Mucosa of descending colon (tissue), 3 donors: ENCODE measurements around the gene TSEN2. TPM values are rescaled to one million over a fixed set of nuclear protein-coding genes. Genes with fewer than 3 reads are reported as not detected.
"Not testable (repeated sequence)": the region's sequence is repeated elsewhere in the genome, so short reads cannot be mapped to it uniquely, and the experiment has no call there.

Experiments used
- ATAC-seq: fragments of 200-7000 bp; cut with Tn5 transposase; one replicate; pipeline ENCODE4 v1.9.1; 2020; ENCODE audit warnings: mild to moderate bottlenecking, moderate library complexity
- DNase-seq, 3 donors: peaks; one replicate each; pipeline ENCODE4 v3.0.0-alpha.2; 2020
- H3K36me3 ChIP-seq: fragments of 200-600 bp; one replicate; pipeline ENCODE4 v1.8.0; 2021; ENCODE audit warnings: low read depth, mild to moderate bottlenecking
- H3K4me1 ChIP-seq: fragments of 200-600 bp; one replicate; pipeline ENCODE4 v1.8.0; 2021; ENCODE audit warnings: low read depth, mild to moderate bottlenecking
- H3K4me3 ChIP-seq: fragments of 200-600 bp; one replicate; pipeline ENCODE4 v1.8.0; 2021; ENCODE audit warnings: mild to moderate bottlenecking
- H3K9me3 ChIP-seq: fragments of 200-600 bp; one replicate; pipeline ENCODE4 v1.8.0; 2021; ENCODE audit warnings: mild to moderate bottlenecking
- intact Hi-C, 2 donors: fragments of 100-400 bp; cut with DNase I in 1 of 2; cut with micrococcal nuclease in 1 of 2; formaldehyde crosslinking; loops; one replicate each; pipeline versions ENCODE4 v1.11.0 to v1.11.1; 2022; cut with DNase I, micrococcal nuclease
- total RNA-seq, 3 donors: library from RNA; stranded (reverse); fragmentation: NEBNext Ultra II Directional in 2 of 3; extraction: Animal tissue kit (Norgen Biotek cat#: 25700) in 2 of 3; gene quantifications; one replicate each; pipeline versions ENCODE4 v1.2.1 to v1.2.4, GENCODE V29; 2021 to 2023
- TF ChIP-seq, protein P1 (sequence below): fragments of 200-600 bp; IDR thresholded peaks from one replicate; pipeline ENCODE4 v1.8.0; 2022; ENCODE audit warnings: antibody characterized with exemption, mild to moderate bottlenecking
- donor health status: DM: no; HTN: no; CAD: no; lungs with moderate emphysema.
- donor health status: DM: no; HTN: no; CAD: no.
- donor health status: DM: no; HTN: yes; CAD: no.

The TSEN2 gene
- total RNA-seq, 3 donors from 2014 or later = 18.2 to 29.7 (median 28.8) TPM

DNA sequence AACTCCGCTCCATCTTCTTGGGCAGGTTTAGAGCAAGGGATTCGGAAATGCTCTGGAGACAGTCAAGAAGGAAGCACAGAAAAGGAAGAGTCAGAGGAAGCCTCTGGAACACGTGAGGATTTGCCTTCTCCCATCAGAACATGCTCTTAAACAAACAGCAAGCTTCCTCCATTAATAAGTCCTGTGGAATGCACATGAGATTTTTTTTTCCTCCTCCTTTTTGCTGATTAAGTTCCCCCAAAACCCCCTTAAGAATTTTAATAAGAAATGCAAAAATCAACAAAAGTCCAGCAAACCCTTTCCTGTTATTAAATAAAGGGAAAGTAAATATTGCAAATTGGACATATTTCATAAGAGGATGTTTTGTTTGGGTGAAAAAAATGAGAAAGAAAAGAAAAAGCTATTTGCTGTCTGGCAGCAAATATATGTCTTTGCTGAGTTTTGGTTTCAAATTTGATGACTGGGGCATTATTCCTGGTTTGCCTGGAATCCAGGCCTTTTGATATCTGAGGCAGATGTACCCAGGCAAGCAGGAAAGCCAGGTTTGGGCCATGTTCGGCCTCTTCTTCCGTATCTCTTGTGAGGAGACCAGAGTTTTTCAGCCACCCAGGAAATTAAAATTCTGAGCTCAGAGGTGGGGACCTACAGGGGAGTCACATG lies 7.9 kb upstream of the TSEN2 start:
- Histone ChIP-seq H3K9me3 (no peaks in the 10 kb centered on the region), H3K4me3 (no peak overlapping the region), H3K36me3 (no peaks in the 10 kb centered on the region), H3K4me1 (peaks cover 14% of the 10 kb centered on the region)
- intact Hi-C loops = no loop called here
- no peak for DNase-seq
- ATAC-seq = no peak
- TF ChIP-seq, protein P1, sequence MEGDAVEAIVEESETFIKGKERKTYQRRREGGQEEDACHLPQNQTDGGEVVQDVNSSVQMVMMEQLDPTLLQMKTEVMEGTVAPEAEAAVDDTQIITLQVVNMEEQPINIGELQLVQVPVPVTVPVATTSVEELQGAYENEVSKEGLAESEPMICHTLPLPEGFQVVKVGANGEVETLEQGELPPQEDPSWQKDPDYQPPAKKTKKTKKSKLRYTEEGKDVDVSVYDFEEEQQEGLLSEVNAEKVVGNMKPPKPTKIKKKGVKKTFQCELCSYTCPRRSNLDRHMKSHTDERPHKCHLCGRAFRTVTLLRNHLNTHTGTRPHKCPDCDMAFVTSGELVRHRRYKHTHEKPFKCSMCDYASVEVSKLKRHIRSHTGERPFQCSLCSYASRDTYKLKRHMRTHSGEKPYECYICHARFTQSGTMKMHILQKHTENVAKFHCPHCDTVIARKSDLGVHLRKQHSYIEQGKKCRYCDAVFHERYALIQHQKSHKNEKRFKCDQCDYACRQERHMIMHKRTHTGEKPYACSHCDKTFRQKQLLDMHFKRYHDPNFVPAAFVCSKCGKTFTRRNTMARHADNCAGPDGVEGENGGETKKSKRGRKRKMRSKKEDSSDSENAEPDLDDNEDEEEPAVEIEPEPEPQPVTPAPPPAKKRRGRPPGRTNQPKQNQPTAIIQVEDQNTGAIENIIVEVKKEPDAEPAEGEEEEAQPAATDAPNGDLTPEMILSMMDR = no peak

- H3K4me1 ChIP-seq = peaks cover 14% of the 10 kb centered on the region
- TF ChIP-seq, protein P1 = no peak
- no peaks in the 10 kb centered on the region for H3K9me3 ChIP-seq
- H3K4me3 ChIP-seq = no peak overlapping the region
- no peaks in the 10 kb centered on the region for H3K36me3 ChIP-seq
- ATAC-seq (no peak), DNase-seq (peak; percentile 63 to 69 (median 68))
- intact Hi-C loops = no loop called here
Measured at GRCh38 chr3:12477256-12477655, 7.0 kb upstream of the TSEN2 start.

- intact Hi-C loops = loop anchor here in 1 of 2 donors (2.0 kb wide), 1 partner anchor 344 kb away; no protein-coding TSS in a partner anchor
- ATAC-seq (no peak), DNase-seq (no peak)
- H3K9me3 ChIP-seq = no peaks in the 10 kb centered on the region
- no peak overlapping the region for H3K4me3 ChIP-seq
- TF ChIP-seq, protein P1 = no peak
- peaks cover 15% of the 10 kb centered on the region for H3K4me1 ChIP-seq
- no peaks in the 10 kb centered on the region for H3K36me3 ChIP-seq
Measured at GRCh38 chr3:12478326-12478725, 6.0 kb upstream of the TSEN2 start.

GRCh38 chr3:12479198-12479597 lies 5.1 kb upstream of the TSEN2 start:
- intact Hi-C loops = loop anchor here in 1 of 2 donors (2.0 kb wide), 1 partner anchor 344 kb away; no protein-coding TSS in a partner anchor
- DNase-seq = peak in 1 of 3 donors; percentile 24
- not testable (repeated sequence) for H3K9me3 ChIP-seq, H3K4me3 ChIP-seq, ATAC-seq, H3K36me3 ChIP-seq
- peaks cover 20% of the 10 kb centered on the region for H3K4me1 ChIP-seq

- no peaks in the 10 kb centered on the region for H3K9me3 ChIP-seq
- H3K4me1 ChIP-seq = peaks cover 20% of the 10 kb centered on the region
- DNase-seq = peak; percentile 84 to 88 (median 85)
- no peak overlapping the region for H3K4me3 ChIP-seq
- peak; percentile 69 for ATAC-seq
- TF ChIP-seq, protein P1 = peak; percentile 60
- no peaks in the 10 kb centered on the region for H3K36me3 ChIP-seq
- intact Hi-C loops = loop anchor here (2.0 to 10.0 kb wide), 4 partner anchors 65 to 345 kb away; partner anchors contain the start of genes MKRN2OS (in 1 of the 2) and PPARG (in 1 of the 2)
Measured at GRCh38 chr3:12479919-12480427, 4.3 kb upstream of the TSEN2 start.

GRCh38 chr3:12483410-12483809 lies 870 bp upstream of the TSEN2 start:
- Histone ChIP-seq H3K36me3 (no peaks in the 10 kb centered on the region), H3K9me3 (no peaks in the 10 kb centered on the region), H3K4me1 (peaks cover 28% of the 10 kb centered on the region), H3K4me3 (peak overlapping the region; percentile 33)
- no peak for ATAC-seq
- TF ChIP-seq, protein P1 = no peak
- intact Hi-C loops = loop anchor here in 1 of 2 donors (5.0 to 10.0 kb wide), 3 partner anchors 61 to 346 kb away; partner anchors contain the start of genes MKRN2OS and PPARG
- peak in 1 of 3 donors; percentile 11 for DNase-seq
